GM23338 (cell line): ENCODE measurements around the gene DDN.

Source experiments
- EZH2 ChIP-seq: fragments of 200-600 bp; sonication (generic); IDR thresholded peaks from one replicate; pipeline ENCODE4 v1.8.0; 2017; ENCODE audit warnings: antibody characterized with exemption, mild to moderate bottlenecking, low read depth; ENCODE audit not compliant: unreplicated experiment
- POLR2AphosphoS5 ChIP-seq: IDR thresholded peaks from 2 replicates; pipeline ENCODE4 v1.6.1; 2016; ENCODE audit warnings: antibody characterized with exemption, low read depth
- TF ChIP-seq, protein P1 (sequence below), 2 experiments: fragments of 200-600 bp in 1 of 2; sonication (generic) in 1 of 2; conservative IDR thresholded peaks; 2 replicates each; pipeline versions ENCODE4 v1.5.1 to v1.6.1; 2016 to 2017; ENCODE audit warnings: antibody characterized with exemption in 2 of 2, low read depth in 2 of 2, mild to moderate bottlenecking in 2 of 2, moderate library complexity in 1 of 2
- TF ChIP-seq, protein P2 (sequence below): IDR thresholded peaks from 2 replicates; pipeline ENCODE4 v1.6.1; 2016; ENCODE audit warnings: antibody characterized with exemption
- TF ChIP-seq, protein P3 (sequence below): IDR thresholded peaks from one replicate; pipeline ENCODE4 v1.6.1; 2018; ENCODE audit warnings: antibody characterized with exemption; ENCODE audit not compliant: unreplicated experiment

DNA sequence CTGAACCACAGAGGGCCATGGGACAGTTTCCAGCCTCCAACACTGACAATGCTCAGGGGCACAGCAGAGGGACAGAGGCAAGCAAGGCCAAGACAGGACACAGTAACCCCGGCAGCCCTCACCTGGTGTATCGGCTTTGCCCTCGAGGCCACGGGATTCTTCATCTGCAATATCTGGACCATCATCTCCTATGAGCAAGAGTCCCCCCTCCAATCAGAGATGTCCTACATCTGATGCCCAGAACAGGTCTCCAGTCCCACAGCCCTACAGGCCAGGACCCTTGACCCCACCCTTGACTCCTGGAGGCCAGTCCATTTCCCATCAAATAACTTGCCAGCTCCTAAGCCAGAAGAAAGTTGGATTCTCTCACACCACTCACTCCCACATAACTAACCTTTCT, 44.1 kb upstream of the DDN start:
- TF ChIP-seq, protein P1, sequence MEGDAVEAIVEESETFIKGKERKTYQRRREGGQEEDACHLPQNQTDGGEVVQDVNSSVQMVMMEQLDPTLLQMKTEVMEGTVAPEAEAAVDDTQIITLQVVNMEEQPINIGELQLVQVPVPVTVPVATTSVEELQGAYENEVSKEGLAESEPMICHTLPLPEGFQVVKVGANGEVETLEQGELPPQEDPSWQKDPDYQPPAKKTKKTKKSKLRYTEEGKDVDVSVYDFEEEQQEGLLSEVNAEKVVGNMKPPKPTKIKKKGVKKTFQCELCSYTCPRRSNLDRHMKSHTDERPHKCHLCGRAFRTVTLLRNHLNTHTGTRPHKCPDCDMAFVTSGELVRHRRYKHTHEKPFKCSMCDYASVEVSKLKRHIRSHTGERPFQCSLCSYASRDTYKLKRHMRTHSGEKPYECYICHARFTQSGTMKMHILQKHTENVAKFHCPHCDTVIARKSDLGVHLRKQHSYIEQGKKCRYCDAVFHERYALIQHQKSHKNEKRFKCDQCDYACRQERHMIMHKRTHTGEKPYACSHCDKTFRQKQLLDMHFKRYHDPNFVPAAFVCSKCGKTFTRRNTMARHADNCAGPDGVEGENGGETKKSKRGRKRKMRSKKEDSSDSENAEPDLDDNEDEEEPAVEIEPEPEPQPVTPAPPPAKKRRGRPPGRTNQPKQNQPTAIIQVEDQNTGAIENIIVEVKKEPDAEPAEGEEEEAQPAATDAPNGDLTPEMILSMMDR (conservative IDR thresholded peaks at IDR 0.05; ENCODE audit: low read depth in 2 of 2) = no peak
- TF ChIP-seq EZH2 = no peak
- TF ChIP-seq, protein P2, sequence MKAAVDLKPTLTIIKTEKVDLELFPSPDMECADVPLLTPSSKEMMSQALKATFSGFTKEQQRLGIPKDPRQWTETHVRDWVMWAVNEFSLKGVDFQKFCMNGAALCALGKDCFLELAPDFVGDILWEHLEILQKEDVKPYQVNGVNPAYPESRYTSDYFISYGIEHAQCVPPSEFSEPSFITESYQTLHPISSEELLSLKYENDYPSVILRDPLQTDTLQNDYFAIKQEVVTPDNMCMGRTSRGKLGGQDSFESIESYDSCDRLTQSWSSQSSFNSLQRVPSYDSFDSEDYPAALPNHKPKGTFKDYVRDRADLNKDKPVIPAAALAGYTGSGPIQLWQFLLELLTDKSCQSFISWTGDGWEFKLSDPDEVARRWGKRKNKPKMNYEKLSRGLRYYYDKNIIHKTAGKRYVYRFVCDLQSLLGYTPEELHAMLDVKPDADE = no peak
- TF ChIP-seq POLR2AphosphoS5 = no peak
- TF ChIP-seq, protein P3, sequence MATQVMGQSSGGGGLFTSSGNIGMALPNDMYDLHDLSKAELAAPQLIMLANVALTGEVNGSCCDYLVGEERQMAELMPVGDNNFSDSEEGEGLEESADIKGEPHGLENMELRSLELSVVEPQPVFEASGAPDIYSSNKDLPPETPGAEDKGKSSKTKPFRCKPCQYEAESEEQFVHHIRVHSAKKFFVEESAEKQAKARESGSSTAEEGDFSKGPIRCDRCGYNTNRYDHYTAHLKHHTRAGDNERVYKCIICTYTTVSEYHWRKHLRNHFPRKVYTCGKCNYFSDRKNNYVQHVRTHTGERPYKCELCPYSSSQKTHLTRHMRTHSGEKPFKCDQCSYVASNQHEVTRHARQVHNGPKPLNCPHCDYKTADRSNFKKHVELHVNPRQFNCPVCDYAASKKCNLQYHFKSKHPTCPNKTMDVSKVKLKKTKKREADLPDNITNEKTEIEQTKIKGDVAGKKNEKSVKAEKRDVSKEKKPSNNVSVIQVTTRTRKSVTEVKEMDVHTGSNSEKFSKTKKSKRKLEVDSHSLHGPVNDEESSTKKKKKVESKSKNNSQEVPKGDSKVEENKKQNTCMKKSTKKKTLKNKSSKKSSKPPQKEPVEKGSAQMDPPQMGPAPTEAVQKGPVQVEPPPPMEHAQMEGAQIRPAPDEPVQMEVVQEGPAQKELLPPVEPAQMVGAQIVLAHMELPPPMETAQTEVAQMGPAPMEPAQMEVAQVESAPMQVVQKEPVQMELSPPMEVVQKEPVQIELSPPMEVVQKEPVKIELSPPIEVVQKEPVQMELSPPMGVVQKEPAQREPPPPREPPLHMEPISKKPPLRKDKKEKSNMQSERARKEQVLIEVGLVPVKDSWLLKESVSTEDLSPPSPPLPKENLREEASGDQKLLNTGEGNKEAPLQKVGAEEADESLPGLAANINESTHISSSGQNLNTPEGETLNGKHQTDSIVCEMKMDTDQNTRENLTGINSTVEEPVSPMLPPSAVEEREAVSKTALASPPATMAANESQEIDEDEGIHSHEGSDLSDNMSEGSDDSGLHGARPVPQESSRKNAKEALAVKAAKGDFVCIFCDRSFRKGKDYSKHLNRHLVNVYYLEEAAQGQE = no peak
